Effector memory CD8-positive, alpha-beta T cell (primary cell): ENCODE results near the gene TLR9.
"Not testable (repeated sequence)": the region's sequence is repeated elsewhere in the genome, so short reads cannot be mapped to it uniquely, and the experiment has no call there.

Source experiments
- ATAC-seq: fragments of 150-1000 bp; cut with Tn5 transposase; replicated peaks from 2 replicates; pipeline ENCODE4 v1.10.0; 2021; ENCODE audit warnings: mild to moderate bottlenecking, moderate library complexity
- DNase-seq, 3 experiments: peaks; one replicate each; pipeline ENCODE4 v3.0.0; 2021
- H3K27ac Mint-ChIP-seq, 2 donors: one replicate each; pipeline ENCODE4 v1.8.0; 2022; ENCODE audit warnings: mild to moderate bottlenecking in 2 of 2, mixed read lengths in 2 of 2, moderate library complexity in 2 of 2
- H3K27me3 Mint-ChIP-seq, 2 donors: one replicate each; pipeline ENCODE4 v1.8.0; 2022; ENCODE audit warnings: mixed read lengths in 2 of 2
- H3K36me3 Mint-ChIP-seq: one replicate; pipeline ENCODE4 v1.8.0; 2022; ENCODE audit warnings: mild to moderate bottlenecking, moderate library complexity, mixed read lengths; ENCODE audit not compliant: insufficient read depth
- H3K4me1 Mint-ChIP-seq, 2 donors: one replicate each; pipeline ENCODE4 v1.8.0; 2022; ENCODE audit warnings: low read depth in 2 of 2, mixed read lengths in 2 of 2
- H3K4me3 Mint-ChIP-seq, 2 donors: one replicate each; pipeline ENCODE4 v1.8.0; 2022; ENCODE audit warnings: mild to moderate bottlenecking in 2 of 2, mixed read lengths in 2 of 2, moderate library complexity in 2 of 2
- H3K9me3 Mint-ChIP-seq, 2 donors: one replicate each; pipeline ENCODE4 v1.8.0; 2022; ENCODE audit warnings: mixed read lengths in 2 of 2

TLR9 gene

DNA sequence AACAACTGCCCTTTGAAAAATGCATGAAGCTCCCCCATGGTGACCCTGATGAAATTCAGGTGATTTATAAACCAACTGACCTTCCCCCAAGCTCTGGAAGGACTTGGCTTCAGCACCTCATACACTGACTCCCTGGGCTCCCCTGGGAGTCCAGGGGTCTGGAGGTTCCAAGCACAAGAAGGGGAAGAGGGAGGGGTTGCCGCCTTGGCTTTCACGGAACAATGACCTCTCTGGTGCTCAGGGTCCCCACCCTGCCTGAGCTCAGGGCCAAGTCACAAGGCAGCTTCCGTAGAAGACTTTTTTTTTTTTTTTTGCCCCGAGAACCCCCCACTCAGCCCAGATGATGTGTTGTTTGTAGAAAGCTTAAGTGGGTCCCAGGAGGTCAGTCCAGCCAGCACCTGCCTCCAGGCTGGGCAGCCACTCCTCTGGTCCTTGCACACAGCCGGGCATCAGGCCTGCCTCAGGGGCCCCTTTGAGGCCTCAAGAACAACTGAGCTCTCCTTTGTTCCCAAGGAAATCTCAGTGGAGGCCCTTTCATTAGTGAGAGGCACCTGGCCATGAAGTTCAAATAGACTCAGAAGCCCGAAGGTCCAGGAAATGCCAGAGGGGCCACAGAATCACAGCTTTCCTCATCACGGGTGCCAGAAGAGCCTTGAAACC lies 41.5 kb downstream of the TLR9 start:
- ATAC-seq (no peak), DNase-seq (no peak)
- Mint-ChIP-seq H3K27ac (peak overlapping the region; percentile 38 to 89), H3K9me3 (no peaks in the 10 kb centered on the region), H3K4me1 (peaks cover 6 to 28% of the 10 kb centered on the region in 2 donors), H3K36me3 (peaks cover 4% of the 10 kb centered on the region), H3K4me3 (no peak overlapping the region), H3K27me3 (no peaks in the 10 kb centered on the region)

DNA sequence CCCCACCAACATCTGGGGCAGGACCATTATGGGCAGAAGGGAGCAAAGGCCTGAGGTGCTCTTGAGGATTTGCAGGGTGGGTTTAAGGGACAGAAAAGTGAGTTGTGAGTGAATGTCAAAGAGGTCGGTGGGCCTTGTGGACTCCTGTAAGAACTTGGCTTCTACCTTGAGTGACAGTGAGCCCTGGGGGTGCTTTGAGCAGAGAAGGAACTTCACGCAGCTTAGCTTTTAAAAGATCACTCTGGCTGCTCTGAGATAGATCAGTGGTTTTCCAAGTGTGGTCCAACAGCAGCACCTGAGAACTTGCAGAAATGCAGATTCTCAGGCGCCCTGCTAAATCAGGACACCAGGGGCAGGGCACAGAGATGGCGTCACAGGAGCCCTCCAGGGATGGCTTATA lies 42.8 kb downstream of the TLR9 start:
- peak overlapping the region; percentile 82 to 89 for H3K27ac Mint-ChIP-seq
- peak overlapping the region in 1 of 2 donors; percentile 67 for H3K4me3 Mint-ChIP-seq
- H3K9me3 Mint-ChIP-seq, result no peaks in the 10 kb centered on the region
- H3K27me3 Mint-ChIP-seq, result no peaks in the 10 kb centered on the region
- DNase-seq (no peak), ATAC-seq (no peak)
- H3K4me1 Mint-ChIP-seq, result peaks cover 6 to 31% of the 10 kb centered on the region in 2 donors
- H3K36me3 Mint-ChIP-seq, result peaks cover 4% of the 10 kb centered on the region

DNA sequence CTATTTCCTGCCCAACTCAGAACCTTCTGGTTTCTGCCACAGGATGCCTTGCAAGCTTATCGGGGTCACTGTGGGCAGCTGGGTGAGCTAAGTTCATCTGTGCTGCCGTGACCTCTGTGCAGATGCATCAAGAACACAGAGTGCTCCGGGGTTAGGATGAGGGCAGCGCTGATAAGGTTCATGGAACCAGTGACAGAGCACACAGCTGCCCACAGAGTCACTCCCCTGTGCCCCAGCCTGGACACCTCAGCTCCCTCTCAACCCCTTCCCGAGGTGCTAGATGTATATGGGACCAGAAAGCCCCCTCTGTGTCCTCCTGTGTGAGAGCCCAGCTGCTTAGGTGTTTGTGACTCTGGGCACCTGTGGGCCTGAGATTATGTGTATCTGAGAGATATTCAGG lies 43.2 kb downstream of the TLR9 start:
- H3K27me3 Mint-ChIP-seq, result no peaks in the 10 kb centered on the region
- ATAC-seq, result peak; percentile 94
- H3K4me1 Mint-ChIP-seq, result peaks cover 6 to 31% of the 10 kb centered on the region in 2 donors
- H3K27ac Mint-ChIP-seq, result peak overlapping the region; percentile 82 to 89
- DNase-seq, result peak in 2 of 3 experiments; percentile 27 to 37
- no peaks in the 10 kb centered on the region for H3K9me3 Mint-ChIP-seq
- peaks cover 4% of the 10 kb centered on the region for H3K36me3 Mint-ChIP-seq
- peak overlapping the region in 1 of 2 donors; percentile 67 for H3K4me3 Mint-ChIP-seq

DNA sequence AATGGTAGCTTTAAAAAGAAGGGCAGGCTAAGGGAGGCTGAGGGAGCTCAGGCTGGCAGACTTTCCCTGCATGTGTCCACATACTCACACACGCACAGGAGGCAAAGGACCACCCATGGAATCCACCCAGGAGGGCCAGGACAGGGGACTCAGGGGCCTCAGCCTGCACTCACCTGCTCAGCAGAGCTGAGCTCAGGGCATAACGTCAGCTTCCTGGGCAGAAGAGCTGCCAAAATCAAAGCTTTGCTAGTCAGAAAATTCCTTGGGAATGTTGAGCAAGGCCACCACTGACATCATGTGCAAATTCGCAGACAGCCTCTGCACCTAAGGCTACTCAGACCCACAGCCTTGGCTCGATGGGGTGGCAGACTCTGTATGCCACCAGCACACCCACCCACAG lies 43.9 kb downstream of the TLR9 start:
- peaks cover 4% of the 10 kb centered on the region for H3K36me3 Mint-ChIP-seq
- ATAC-seq (no peak), DNase-seq (no peak)
- no peaks in the 10 kb centered on the region for H3K27me3 Mint-ChIP-seq
- peaks cover 6 to 29% of the 10 kb centered on the region in 2 donors for H3K4me1 Mint-ChIP-seq
- no peaks in the 10 kb centered on the region for H3K9me3 Mint-ChIP-seq
- peak overlapping the region in 1 of 2 donors; percentile 89 for H3K27ac Mint-ChIP-seq
- peak overlapping the region in 1 of 2 donors; percentile 67 for H3K4me3 Mint-ChIP-seq

DNA sequence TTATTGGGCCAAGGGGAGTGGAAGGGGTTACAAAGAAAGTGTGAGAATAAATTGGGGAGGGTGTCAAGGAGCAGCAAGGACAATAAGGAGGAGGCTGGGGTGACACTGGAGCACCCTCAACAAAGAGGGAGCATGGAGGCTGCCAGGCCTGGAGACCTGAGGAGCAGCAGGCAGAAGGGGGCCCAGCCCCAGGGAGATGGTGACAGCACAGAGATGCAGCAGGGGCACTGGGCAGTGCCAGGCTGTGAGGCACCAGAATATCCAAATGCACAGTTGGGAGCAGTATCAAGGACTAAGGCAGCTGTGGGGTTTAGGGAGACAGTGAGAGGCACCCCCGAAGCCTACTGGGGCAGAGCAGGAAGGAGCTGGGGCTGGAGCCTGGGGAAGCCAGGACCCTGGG lies 46.9 kb downstream of the TLR9 start:
- Mint-ChIP-seq H3K9me3 (no peaks in the 10 kb centered on the region), H3K27ac (peak overlapping the region in 1 of 2 donors; percentile 57), H3K36me3 (peaks cover 4% of the 10 kb centered on the region), H3K4me1 (peaks cover 6 to 32% of the 10 kb centered on the region in 2 donors), H3K27me3 (no peaks in the 10 kb centered on the region), H3K4me3 (no peak overlapping the region)
- ATAC-seq (no peak), DNase-seq (no peak)

DNA sequence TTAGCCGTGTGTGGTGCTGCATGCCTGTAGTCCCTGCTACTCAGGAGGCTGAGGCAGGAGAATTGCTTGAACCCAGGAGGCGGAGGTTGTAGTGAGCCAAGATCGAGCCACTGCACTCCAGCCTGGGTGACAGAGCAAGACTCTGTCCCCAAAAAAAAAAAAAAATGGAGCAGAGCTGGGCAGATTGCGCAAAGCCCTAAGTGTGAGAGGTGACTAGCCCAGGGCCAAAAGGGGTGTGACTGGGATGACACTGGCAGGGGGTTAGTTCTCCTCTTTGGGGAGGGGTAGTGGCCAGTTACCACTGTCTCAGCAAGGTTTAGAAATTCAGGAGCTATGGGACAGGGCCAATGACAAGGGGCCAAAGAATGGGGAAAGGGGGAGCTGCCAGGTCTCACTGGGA lies 47.3 kb downstream of the TLR9 start:
- H3K27me3 Mint-ChIP-seq, H3K9me3 Mint-ChIP-seq, ATAC-seq, H3K36me3 Mint-ChIP-seq, DNase-seq, H3K4me3 Mint-ChIP-seq: not testable (repeated sequence)
- peak overlapping the region in 1 of 2 donors; percentile 57 for H3K27ac Mint-ChIP-seq
- peaks cover 6 to 28% of the 10 kb centered on the region in 2 donors for H3K4me1 Mint-ChIP-seq

DNA sequence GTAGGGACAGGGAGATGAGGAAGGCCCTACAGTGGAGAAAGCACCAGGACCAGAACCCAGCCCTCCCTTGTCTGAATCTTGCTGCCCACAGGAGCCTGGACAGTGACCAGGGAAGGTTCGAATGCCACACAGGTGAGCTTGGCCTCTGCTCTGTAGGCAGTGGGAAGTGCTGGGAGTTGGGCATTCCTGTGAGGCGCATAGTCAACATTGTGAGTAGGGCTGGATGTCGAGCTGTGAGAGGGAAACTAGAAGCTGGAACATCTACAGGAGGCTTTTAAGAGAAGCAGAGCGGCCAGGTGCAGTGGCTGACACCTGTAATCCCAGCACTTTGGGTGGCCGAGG lies 47.8 kb downstream of the TLR9 start:
- no peak overlapping the region for H3K4me3 Mint-ChIP-seq
- DNase-seq (no peak), ATAC-seq (no peak)
- H3K9me3 Mint-ChIP-seq, result no peaks in the 10 kb centered on the region
- H3K36me3 Mint-ChIP-seq, result peaks cover 4% of the 10 kb centered on the region
- peaks cover 5 to 25% of the 10 kb centered on the region in 2 donors for H3K4me1 Mint-ChIP-seq
- no peak overlapping the region for H3K27ac Mint-ChIP-seq
- no peaks in the 10 kb centered on the region for H3K27me3 Mint-ChIP-seq

DNA sequence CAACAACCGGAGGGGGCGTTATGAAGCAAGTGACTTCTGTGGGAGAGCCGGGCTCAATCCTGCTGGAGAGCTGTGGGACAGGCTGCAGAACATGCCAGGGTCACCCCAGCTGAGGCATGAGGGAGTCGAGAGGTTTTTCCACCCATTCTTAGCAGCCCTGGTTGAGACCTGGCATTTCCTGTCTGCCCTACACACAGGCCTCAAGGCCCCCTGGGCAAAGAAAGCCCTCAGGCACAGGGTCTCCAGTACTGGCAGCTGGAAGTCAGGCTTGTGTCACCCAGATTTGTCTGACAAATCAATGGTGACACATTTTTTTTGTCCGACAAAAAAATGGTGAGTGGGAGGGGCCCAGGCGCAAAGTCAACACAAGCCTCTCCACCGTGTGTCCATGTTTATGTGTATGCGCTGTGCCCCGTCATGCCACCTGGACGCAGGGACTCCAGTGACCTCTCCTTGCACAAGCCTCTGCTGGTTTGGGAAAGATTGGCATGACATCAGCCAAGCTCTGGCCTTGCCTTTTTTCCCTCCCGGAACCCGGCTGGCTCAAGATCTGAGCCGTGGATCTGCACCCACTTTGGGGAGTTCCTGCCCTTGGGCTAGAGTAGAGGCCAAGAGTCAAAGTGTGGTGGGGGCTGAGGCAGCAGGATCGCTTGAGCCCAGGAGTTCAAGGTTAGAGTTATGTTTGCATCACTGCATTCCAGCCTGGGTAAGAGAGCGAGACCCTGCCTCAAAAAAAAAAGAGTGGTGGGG lies 48.3 kb downstream of the TLR9 start:
- no peak overlapping the region for H3K27ac Mint-ChIP-seq
- no peaks in the 10 kb centered on the region for H3K9me3 Mint-ChIP-seq
- H3K4me1 Mint-ChIP-seq, result peaks cover 0 to 19% of the 10 kb centered on the region in 2 donors
- no peak overlapping the region for H3K4me3 Mint-ChIP-seq
- no peaks in the 10 kb centered on the region for H3K36me3 Mint-ChIP-seq
- no peaks in the 10 kb centered on the region for H3K27me3 Mint-ChIP-seq
- ATAC-seq, result no peak
- no peak for DNase-seq

DNA sequence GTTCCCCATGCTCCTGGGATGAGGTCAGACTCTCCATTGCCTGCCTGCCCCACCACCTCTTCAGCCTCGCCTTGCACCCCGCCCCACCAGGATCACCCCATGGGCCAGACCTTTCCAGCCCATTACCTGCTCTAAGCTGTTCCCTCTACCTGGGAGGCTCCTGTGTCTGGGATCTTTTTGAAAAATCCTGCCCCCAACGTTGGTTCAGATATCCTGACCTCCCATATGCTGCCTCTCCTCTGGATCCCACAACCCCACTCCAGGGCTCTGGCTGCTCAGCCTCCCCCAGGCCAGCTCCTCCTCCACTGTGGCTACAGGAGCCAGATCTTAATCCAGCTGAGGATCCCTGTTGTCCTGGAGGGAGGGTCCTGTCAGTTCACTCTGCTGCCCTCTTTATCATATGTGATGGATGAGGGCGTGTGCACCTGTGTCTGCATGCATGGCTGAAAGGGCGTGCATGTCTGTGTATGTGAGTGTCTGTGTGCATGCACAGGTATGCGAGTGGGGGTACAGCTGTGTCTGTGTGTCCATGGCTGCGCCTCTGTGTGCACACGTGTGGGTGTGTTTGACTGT lies 49.2 kb downstream of the TLR9 start:
- Mint-ChIP-seq H3K9me3 (no peaks in the 10 kb centered on the region), H3K36me3 (no peaks in the 10 kb centered on the region), H3K27me3 (no peaks in the 10 kb centered on the region), H3K27ac (peak overlapping the region in 1 of 2 donors; percentile 19), H3K4me1 (peaks cover 0 to 11% of the 10 kb centered on the region in 2 donors), H3K4me3 (no peak overlapping the region)
- DNase-seq (no peak), ATAC-seq (no peak)

DNA sequence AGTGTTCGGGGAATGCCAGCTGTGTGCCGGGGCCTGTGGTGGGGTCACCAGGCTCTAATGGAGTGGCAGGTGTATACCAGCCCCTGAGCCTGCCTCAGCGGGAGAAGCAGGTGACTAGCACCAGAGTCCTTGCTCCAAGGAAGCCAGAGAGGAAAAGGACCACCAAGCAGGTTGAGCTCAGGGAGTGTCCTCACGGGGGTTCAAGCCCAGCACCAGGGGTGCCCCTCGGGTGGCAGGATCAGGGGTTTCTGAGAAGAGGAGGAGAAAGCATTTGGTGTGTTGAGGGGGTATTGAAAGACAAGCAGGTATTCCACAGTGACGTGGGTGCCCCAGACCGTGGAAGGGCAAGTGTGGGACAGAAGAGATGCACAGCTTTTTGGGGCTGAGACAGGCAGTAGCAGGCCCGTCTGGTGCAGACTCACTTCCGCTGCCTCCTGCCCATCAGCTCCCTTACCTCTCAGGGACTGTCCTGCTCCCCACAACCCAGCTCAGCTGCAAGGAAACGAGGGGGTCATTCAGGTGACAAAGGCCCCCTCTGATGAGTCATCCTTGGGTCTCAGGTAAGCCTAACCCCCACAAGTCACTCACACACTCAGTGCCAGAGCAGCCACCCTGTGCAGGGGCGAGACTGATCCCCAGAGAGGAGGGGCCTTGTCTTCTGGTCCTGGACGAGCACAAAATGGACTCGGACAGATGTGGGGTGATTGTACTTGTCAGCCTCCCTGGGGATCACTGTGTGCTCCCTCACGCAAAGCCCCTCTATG lies 49.8 kb downstream of the TLR9 start:
- Mint-ChIP-seq H3K36me3 (no peaks in the 10 kb centered on the region), H3K4me3 (no peak overlapping the region), H3K27ac (no peak overlapping the region), H3K4me1 (peaks cover 0 to 11% of the 10 kb centered on the region in 2 donors), H3K9me3 (no peaks in the 10 kb centered on the region), H3K27me3 (no peaks in the 10 kb centered on the region)
- DNase-seq (no peak), ATAC-seq (no peak)

DNA sequence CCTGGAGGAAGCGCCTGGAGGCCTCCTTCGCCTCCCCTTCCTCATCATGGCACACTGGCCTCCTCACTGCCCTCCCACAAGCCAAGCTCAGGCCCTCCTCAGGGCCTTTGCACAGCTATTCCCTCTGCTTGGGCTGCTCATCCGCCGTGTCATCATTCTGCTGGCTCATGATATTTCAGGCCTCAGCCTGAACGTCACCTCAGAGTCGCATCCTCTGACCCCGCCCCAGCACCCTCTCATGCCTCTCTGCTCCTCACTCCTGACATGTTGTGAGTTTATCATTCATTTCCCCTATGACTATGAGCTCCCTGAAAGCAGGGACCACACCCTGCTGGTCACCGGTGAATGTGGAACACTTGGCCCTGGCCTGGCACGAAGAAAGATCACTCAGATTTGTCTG lies 50.5 kb downstream of the TLR9 start:
- Mint-ChIP-seq H3K4me3 (no peak overlapping the region), H3K36me3 (no peaks in the 10 kb centered on the region), H3K4me1 (peaks cover 0 to 11% of the 10 kb centered on the region in 2 donors), H3K9me3 (no peaks in the 10 kb centered on the region), H3K27ac (no peak overlapping the region), H3K27me3 (no peaks in the 10 kb centered on the region)
- ATAC-seq (peak; percentile 24), DNase-seq (no peak)

DNA sequence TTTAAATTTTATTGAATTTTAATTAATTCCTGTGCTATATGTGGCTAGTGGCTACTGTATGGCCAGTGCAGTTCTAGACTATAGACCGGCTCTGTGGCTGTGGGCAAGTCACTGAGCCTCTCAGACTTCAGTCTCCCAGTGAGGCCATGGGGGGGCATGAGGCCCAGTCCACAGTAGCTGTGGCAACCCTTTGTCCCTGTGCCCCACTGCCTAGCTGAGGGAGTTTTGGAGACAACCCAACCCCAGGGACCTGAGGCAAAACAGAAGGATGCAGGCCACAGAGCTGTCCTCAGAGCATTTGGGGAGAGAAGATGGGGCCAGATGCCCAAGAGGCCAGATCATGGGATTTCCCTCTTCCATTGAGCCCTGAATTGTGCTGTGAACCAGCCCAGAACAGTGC lies 52.3 kb downstream of the TLR9 start:
- Mint-ChIP-seq H3K27me3 (no peaks in the 10 kb centered on the region), H3K27ac (peak overlapping the region in 1 of 2 donors; percentile 11), H3K9me3 (no peaks in the 10 kb centered on the region), H3K4me1 (peaks cover 0 to 8% of the 10 kb centered on the region in 2 donors), H3K36me3 (no peaks in the 10 kb centered on the region), H3K4me3 (no peak overlapping the region)
- ATAC-seq, result no peak
- no peak for DNase-seq

DNA sequence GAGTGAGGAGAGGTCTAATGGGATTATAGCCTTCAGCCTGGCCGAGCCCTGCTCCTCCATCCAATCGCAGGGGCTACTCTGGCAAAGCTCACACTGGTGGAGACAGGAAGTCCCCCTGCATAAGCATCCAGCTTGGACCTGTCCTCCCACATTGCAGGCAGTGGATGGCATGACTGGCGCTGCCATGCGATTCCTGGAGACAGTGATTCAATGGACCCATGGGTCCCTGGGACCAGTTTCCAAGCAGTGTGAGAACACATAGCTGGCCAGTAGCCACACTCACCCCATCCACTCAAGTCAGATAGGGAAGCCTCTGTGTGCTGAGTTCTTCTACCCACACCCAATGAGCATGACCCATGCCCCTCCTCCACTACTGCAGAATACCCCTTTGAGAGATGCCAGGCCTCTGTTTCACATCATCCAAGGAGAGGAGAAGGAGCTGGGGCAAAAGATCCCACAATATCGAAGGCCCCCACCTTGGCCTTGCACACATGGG lies 53.1 kb downstream of the TLR9 start:
- ATAC-seq, result no peak
- Mint-ChIP-seq H3K36me3 (no peaks in the 10 kb centered on the region), H3K27ac (no peak overlapping the region), H3K4me3 (no peak overlapping the region), H3K9me3 (no peaks in the 10 kb centered on the region), H3K27me3 (no peaks in the 10 kb centered on the region), H3K4me1 (peaks cover 0 to 8% of the 10 kb centered on the region in 2 donors)
- no peak for DNase-seq
